ENCODE measurements around the gene DNMT1.

Gene DNMT1

GRCh38 chr19:10152100-10152499 lies 42.7 kb downstream of the DNMT1 start:
- H3K4me3 ChIP-seq (ENCODE audit: low read depth, low read length), result no peak overlapping the region
- no peak for DNase-seq (ENCODE audit: low read depth)
- TF ChIP-seq CTCF (IDR thresholded peaks at IDR 0.05; ENCODE audit: low read depth, low read length, missing control alignments), result no peak

GRCh38 chr19:10151521-10151920 lies 43.2 kb downstream of the DNMT1 start:
- H3K4me3 ChIP-seq (ENCODE audit: low read depth, low read length), result no peak overlapping the region
- DNase-seq (ENCODE audit: low read depth), result no peak

GRCh38 chr19:10149427-10149826 lies 45.3 kb downstream of the DNMT1 start:
- DNase-seq (ENCODE audit: low read depth), result no peak
- no peak overlapping the region for H3K4me3 ChIP-seq (ENCODE audit: low read depth, low read length)
- no peak for TF ChIP-seq CTCF (IDR thresholded peaks at IDR 0.05; ENCODE audit: low read depth, low read length, missing control alignments)

More at GRCh38 chr19:10151521-10151920, 43.2 kb downstream of the DNMT1 start:
- no peak for TF ChIP-seq CTCF (IDR thresholded peaks at IDR 0.05; ENCODE audit: low read depth, low read length, missing control alignments)

GRCh38 chr19:10146142-10146541 lies 48.6 kb downstream of the DNMT1 start:
- DNase-seq (ENCODE audit: low read depth), result no peak
- TF ChIP-seq CTCF (IDR thresholded peaks at IDR 0.05; ENCODE audit: low read depth, low read length, missing control alignments), result no peak
- H3K4me3 ChIP-seq (ENCODE audit: low read depth, low read length), result no peak overlapping the region

GRCh38 chr19:10145031-10145430 lies 49.7 kb downstream of the DNMT1 start:
- TF ChIP-seq CTCF (IDR thresholded peaks at IDR 0.05; ENCODE audit: low read depth, low read length, missing control alignments), result no peak
- no peak for DNase-seq (ENCODE audit: low read depth)
- H3K4me3 ChIP-seq (ENCODE audit: low read depth, low read length), result no peak overlapping the region

- TF ChIP-seq CTCF (IDR thresholded peaks at IDR 0.05; ENCODE audit: low read depth, low read length, missing control alignments), result no peak
- DNase-seq (ENCODE audit: low read depth), result no peak
- H3K4me3 ChIP-seq (ENCODE audit: low read depth, low read length), result no peak overlapping the region
These were observed 50.4 kb downstream of the DNMT1 start for GRCh38 chr19:10144361-10144760.

- no peak for DNase-seq (ENCODE audit: low read depth)
- no peak for TF ChIP-seq CTCF (IDR thresholded peaks at IDR 0.05; ENCODE audit: low read depth, low read length, missing control alignments)
These were observed 51.1 kb downstream of the DNMT1 start for GRCh38 chr19:10143681-10144080.

More at GRCh38 chr19:10143681-10144080, 51.1 kb downstream of the DNMT1 start:
- no peak overlapping the region for H3K4me3 ChIP-seq (ENCODE audit: low read depth, low read length)

Data from GM12864 (cell line).